Vagina (tissue), 2 donors: Measurements from ENCODE around the gene KMT2C.

Experiments used
- CTCF ChIP-seq, 3 experiments: fragments of 450-650 bp in 2 of 3; fragments of 200-600 bp in 1 of 3; sonication (generic) in 1 of 3; IDR thresholded peaks; one replicate each; pipeline ENCODE4 v1.5.1; 2017 to 2019; ENCODE audit warnings: antibody characterized with exemption in 3 of 3, mild to moderate bottlenecking in 2 of 3, moderate library complexity in 2 of 3
- POLR2AphosphoS5 ChIP-seq, 2 donors: sonication (generic); formaldehyde crosslinking; IDR thresholded peaks; one replicate each; pipeline ENCODE4 v1.9.0; 2017; ENCODE audit warnings: antibody characterized with exemption in 2 of 2, mild to moderate bottlenecking in 2 of 2, low read depth in 1 of 2; ENCODE audit not compliant: insufficient read depth in 1 of 2

- TF ChIP-seq CTCF (IDR thresholded peaks at IDR 0.05) (no peak), POLR2AphosphoS5 (IDR thresholded peaks at IDR 0.05; ENCODE audit: insufficient read depth in 1 of 2, low read depth in 1 of 2) (no peak)
Observed at GRCh38 chr7:152097330-152097729, 338.5 kb downstream of the KMT2C start.
